Brain microvascular endothelial cell (primary cell): Measurements from ENCODE around the gene KCTD3.

Source experiments
- DNase-seq: peaks from one replicate; pipeline ENCODE4 v3.0.0-alpha.2; 2020
- H3K27ac ChIP-seq: fragments of 250-450 bp; sonication (Bioruptor Pico); 2 replicates; pipeline ENCODE4 v1.5.1; 2020; ENCODE audit warnings: mild to moderate bottlenecking, moderate library complexity
- H3K27me3 ChIP-seq: fragments of 250-450 bp; sonication (Bioruptor Pico); replicated peaks from 2 replicates; pipeline ENCODE4 v1.5.1; 2020; ENCODE audit warnings: mild to moderate bottlenecking
- H3K36me3 ChIP-seq: fragments of 250-450 bp; sonication (Bioruptor Pico); replicated peaks from 2 replicates; pipeline ENCODE4 v1.5.1; 2020; ENCODE audit warnings: mild to moderate bottlenecking
- H3K4me3 ChIP-seq: 2 replicates; pipeline ENCODE4 v1.5.1; 2011; ENCODE audit warnings: low read depth, mild to moderate bottlenecking, control low read depth, low read length, moderate library complexity
- CTCF ChIP-seq: IDR thresholded peaks from 2 replicates; pipeline ENCODE4 v1.5.1; 2011; ENCODE audit warnings: low read depth, mild to moderate bottlenecking, moderate library complexity, low read length, control low read depth, inconsistent platforms; ENCODE audit errors: missing control alignments
- in situ Hi-C: cut with HindIII; loops from 2 replicates; pipeline ENCODE4 v1.10.0; 2017; ENCODE audit warnings: low sequenced_read_pairs, low pct_ligation_motif_present

The KCTD3 gene

GRCh38 chr1:215569986-215570824 is 3.1 kb downstream of the KCTD3 start:
- no peak for DNase-seq
- Histone ChIP-seq H3K27me3 (no peaks in the 10 kb centered on the region), H3K27ac (no peak overlapping the region), H3K4me3 (no peak overlapping the region), H3K36me3 (no peaks in the 10 kb centered on the region)
- TF ChIP-seq CTCF, result no peak
- in situ Hi-C loops, result no loop called here

- peaks cover 7% of the 10 kb centered on the region for H3K36me3 ChIP-seq
- no peak for TF ChIP-seq CTCF
- no peaks in the 10 kb centered on the region for H3K27me3 ChIP-seq
- H3K27ac ChIP-seq, result no peak overlapping the region
- no peak overlapping the region for H3K4me3 ChIP-seq
- in situ Hi-C loops, result no loop called here
- no peak for DNase-seq
These were observed 14.8 kb downstream of the KCTD3 start for GRCh38 chr1:215581896-215582295.

GRCh38 chr1:215583185-215583749 is 16.2 kb downstream of the KCTD3 start:
- TF ChIP-seq CTCF, result no peak
- no peak for DNase-seq
- in situ Hi-C loops, result no loop called here
- no peak overlapping the region for H3K4me3 ChIP-seq
- peaks cover 5% of the 10 kb centered on the region for H3K36me3 ChIP-seq
- H3K27me3 ChIP-seq, result no peaks in the 10 kb centered on the region
- H3K27ac ChIP-seq, result no peak overlapping the region

- DNase-seq, result no peak
- Histone ChIP-seq H3K27ac (no peak overlapping the region), H3K27me3 (no peaks in the 10 kb centered on the region), H3K36me3 (peaks cover 4% of the 10 kb centered on the region), H3K4me3 (no peak overlapping the region)
- in situ Hi-C loops, result no loop called here
- TF ChIP-seq CTCF, result no peak
These were observed 17.3 kb downstream of the KCTD3 start for GRCh38 chr1:215584389-215584788.

- in situ Hi-C loops, result no loop called here
- Histone ChIP-seq H3K36me3 (no peaks in the 10 kb centered on the region), H3K4me3 (no peak overlapping the region), H3K27me3 (no peaks in the 10 kb centered on the region), H3K27ac (no peak overlapping the region)
- TF ChIP-seq CTCF, result no peak
- no peak for DNase-seq
These were observed 22.7 kb downstream of the KCTD3 start for GRCh38 chr1:215589650-215590435.
